Osteoblast (primary cell): Measurements from ENCODE around the gene PRKAA2. TPM values are rescaled to one million over a fixed set of nuclear protein-coding genes. Genes with fewer than 3 reads are reported as not detected.

Source experiments
- DNase-seq: peaks from one replicate; pipeline ENCODE4 v3.0.0; 2011; ENCODE audit warnings: low spot score, mixed read lengths; ENCODE audit not compliant: insufficient read length; ENCODE audit errors: missing footprints
- H2AFZ ChIP-seq: 2 replicates; pipeline ENCODE4 v1.6.0; 2011; ENCODE audit warnings: mild to moderate bottlenecking, low read length
- H3K27ac ChIP-seq: 2 replicates; pipeline ENCODE4 v1.5.1; 2011; ENCODE audit warnings: mild to moderate bottlenecking, low read depth, low read length, moderate library complexity
- H3K27me3 ChIP-seq: 2 replicates; pipeline ENCODE4 v1.6.0; 2012; ENCODE audit warnings: mild to moderate bottlenecking, control low read depth, inconsistent platforms, low read length, moderate library complexity; ENCODE audit not compliant: insufficient read depth
- H3K36me3 ChIP-seq: 2 replicates; pipeline ENCODE4 v1.5.1; 2011; ENCODE audit warnings: mild to moderate bottlenecking, low read length, control low read depth, moderate library complexity; ENCODE audit not compliant: insufficient read depth
- H3K4me1 ChIP-seq: 2 replicates; pipeline ENCODE4 v1.5.1; 2011; ENCODE audit warnings: mild to moderate bottlenecking, low read length, control low read depth, moderate library complexity; ENCODE audit not compliant: insufficient read depth
- H3K4me2 ChIP-seq: 2 replicates; pipeline ENCODE4 v1.6.0; 2011; ENCODE audit warnings: mild to moderate bottlenecking, low read length; ENCODE audit not compliant: insufficient read depth
- H3K4me3 ChIP-seq: fragments of 200-600 bp; sonication (generic); 3 replicates; pipeline ENCODE4 v1.5.1; 2012; ENCODE audit warnings: mild to moderate bottlenecking, low read length, inconsistent platforms; ENCODE audit not compliant: insufficient read depth
- H3K79me2 ChIP-seq: 2 replicates; pipeline ENCODE4 v1.6.0; 2012; ENCODE audit warnings: mild to moderate bottlenecking, low read length, control low read depth, inconsistent platforms; ENCODE audit not compliant: insufficient read depth
- H3K9me3 ChIP-seq: 2 replicates; pipeline ENCODE4 v1.5.1; 2011; ENCODE audit warnings: low read depth, low read length, control low read depth
- H4K20me1 ChIP-seq: 2 replicates; pipeline ENCODE4 v1.6.0; 2012; ENCODE audit warnings: mild to moderate bottlenecking, low read length, control low read depth; ENCODE audit not compliant: insufficient read depth
- CTCF ChIP-seq: IDR thresholded peaks from 2 replicates; pipeline ENCODE4 v1.5.1; 2011; ENCODE audit warnings: mild to moderate bottlenecking, low read depth, low read length, moderate library complexity; ENCODE audit errors: extremely low read depth
- total RNA-seq: library from RNA; depleted of rRNA; stranded (reverse); fragments of >200 nt; gene quantifications from 2 replicates; pipeline ENCODE4 v1.2.3, GENCODE V29; 2012

The PRKAA2 gene
- total RNA-seq, 1 donor = 1.1 TPM

- Histone ChIP-seq H3K9me3 (no peaks in the 10 kb centered on the region), H2AFZ (no peak overlapping the region), H3K36me3 (no peaks in the 10 kb centered on the region), H3K27ac (no peak overlapping the region), H3K79me2 (no peaks in the 10 kb centered on the region), H3K4me2 (no peak overlapping the region), H3K4me1 (no peaks in the 10 kb centered on the region), H3K27me3 (no peaks in the 10 kb centered on the region), H3K4me3 (no peak overlapping the region), H4K20me1 (no peaks in the 10 kb centered on the region)
- no peak for TF ChIP-seq CTCF
- DNase-seq = no peak
Observed at GRCh38 chr1:56655991-56656613, 11.0 kb downstream of the PRKAA2 start.

- Histone ChIP-seq H3K4me2 (no peak overlapping the region), H3K36me3 (no peaks in the 10 kb centered on the region), H3K27ac (no peak overlapping the region), H4K20me1 (no peaks in the 10 kb centered on the region), H3K4me3 (no peak overlapping the region), H3K27me3 (no peaks in the 10 kb centered on the region), H3K79me2 (no peaks in the 10 kb centered on the region), H3K4me1 (no peaks in the 10 kb centered on the region), H3K9me3 (no peaks in the 10 kb centered on the region), H2AFZ (no peak overlapping the region)
- DNase-seq = no peak
- no peak for TF ChIP-seq CTCF
Observed at GRCh38 chr1:56658254-56658653, 13.1 kb downstream of the PRKAA2 start.

GRCh38 chr1:56660293-56660692 is 15.2 kb downstream of the PRKAA2 start:
- H3K9me3 ChIP-seq = no peaks in the 10 kb centered on the region
- H3K4me1 ChIP-seq = no peaks in the 10 kb centered on the region
- H2AFZ ChIP-seq = no peak overlapping the region
- H3K79me2 ChIP-seq = no peaks in the 10 kb centered on the region
- no peaks in the 10 kb centered on the region for H3K27me3 ChIP-seq
- no peaks in the 10 kb centered on the region for H4K20me1 ChIP-seq
- no peak for DNase-seq
- no peak overlapping the region for H3K4me3 ChIP-seq
- H3K4me2 ChIP-seq = no peak overlapping the region
- H3K36me3 ChIP-seq = no peaks in the 10 kb centered on the region
- no peak for TF ChIP-seq CTCF
- H3K27ac ChIP-seq = no peak overlapping the region

- H3K4me2 ChIP-seq = no peak overlapping the region
- TF ChIP-seq CTCF = no peak
- no peaks in the 10 kb centered on the region for H3K4me1 ChIP-seq
- no peaks in the 10 kb centered on the region for H3K9me3 ChIP-seq
- no peak overlapping the region for H3K27ac ChIP-seq
- H2AFZ ChIP-seq = no peak overlapping the region
- no peak overlapping the region for H3K4me3 ChIP-seq
- no peaks in the 10 kb centered on the region for H4K20me1 ChIP-seq
- no peaks in the 10 kb centered on the region for H3K36me3 ChIP-seq
- peaks cover 7% of the 10 kb centered on the region for H3K27me3 ChIP-seq
- no peak for DNase-seq
- H3K79me2 ChIP-seq = no peaks in the 10 kb centered on the region
Observed at GRCh38 chr1:56663846-56664245, 18.7 kb downstream of the PRKAA2 start.
